ENCODE measurements around the gene TRAPPC10. TPM values are rescaled to one million over a fixed set of nuclear protein-coding genes. Genes with fewer than 3 reads are reported as not detected.

The TRAPPC10 gene
- total RNA-seq, 1 experiment from 2014 or later = 32.9 TPM

DNA sequence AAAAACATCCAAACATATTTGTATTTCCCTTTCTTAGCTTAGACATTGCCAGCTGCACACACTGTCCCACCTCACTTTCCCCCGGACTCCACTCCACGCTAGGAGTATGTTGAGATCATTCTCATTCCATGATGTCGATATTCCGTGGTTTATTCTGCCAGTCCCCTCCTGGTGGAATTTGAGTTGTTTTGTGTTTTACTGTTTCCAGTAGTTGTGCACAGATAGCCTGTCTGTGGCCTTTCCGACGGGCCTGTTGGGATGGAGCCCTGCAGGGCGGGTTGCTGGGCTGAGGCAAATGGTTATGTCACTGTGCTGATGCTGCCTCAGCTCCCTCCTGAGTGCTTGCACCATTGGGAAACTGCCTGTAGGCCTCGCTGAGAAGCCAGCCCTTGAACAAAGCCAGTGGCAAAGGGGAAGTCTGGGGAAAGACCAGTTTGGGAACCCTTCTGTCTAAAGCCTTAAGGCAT, 12.8 kb downstream of the TRAPPC10 start:
- Histone ChIP-seq H3K4me2 (ENCODE audit: insufficient read depth, insufficient read length, low read length) (no peak overlapping the region), H4K8ac (replicated peaks; ENCODE audit: insufficient read length, low read depth, low read length) (no peak overlapping the region), H2BK15ac (ENCODE audit: low read depth, low read length) (no peak overlapping the region), H3T11ph (ENCODE audit: low read length) (no peak overlapping the region), H4K5ac (ENCODE audit: insufficient read length, low read depth, low read length) (no peak overlapping the region), H3K27me3 (ENCODE audit: insufficient read depth, low read length) (no peaks in the 10 kb centered on the region), H3K4ac (ENCODE audit: low read depth, low read length) (no peak overlapping the region), H3K18ac (ENCODE audit: insufficient read length, low read depth, low read length) (no peak overlapping the region), H2AK5ac (ENCODE audit: insufficient read length, low read length) (no peak overlapping the region), H4K20me1 (ENCODE audit: control insufficient read depth, insufficient read depth, insufficient read length) (no peaks in the 10 kb centered on the region), H3K14ac (ENCODE audit: insufficient read depth, low read length) (no peak overlapping the region), H3K9me3 (ENCODE audit: control insufficient read depth, low read depth, low read length) (no peaks in the 10 kb centered on the region), H3K23me2 (ENCODE audit: insufficient read length, low read depth, low read length, poor library complexity, severe bottlenecking) (no peaks in the 10 kb centered on the region), H3K27ac (ENCODE audit: insufficient read length, low read depth, low read length) (no peak overlapping the region), H3K79me1 (ENCODE audit: insufficient read depth, low read depth, low read length, poor library complexity, severe bottlenecking) (peaks cover 13% of the 10 kb centered on the region), H3K4me1 (ENCODE audit: insufficient read depth, low read length) (peaks cover 3% of the 10 kb centered on the region; the same call in 1 of the 2 replicates), H4K91ac (ENCODE audit: insufficient read length, low read depth, low read length) (no peak overlapping the region), H2BK120ac (ENCODE audit: low read depth, low read length, poor library complexity, severe bottlenecking) (no peak overlapping the region), H3K79me2 (ENCODE audit: insufficient read depth, low read length) (peaks cover 48% of the 10 kb centered on the region; the same call in 1 of the 2 replicates), H2BK5ac (ENCODE audit: insufficient read length, low read length) (no peak overlapping the region), H2BK12ac (ENCODE audit: insufficient read length, low read depth, low read length) (no peak overlapping the region), H3K9ac (ENCODE audit: extremely low read depth, insufficient read length, low read length) (no peak overlapping the region), H3K23ac (ENCODE audit: insufficient read length, low read depth, low read length) (no peak overlapping the region), H3K56ac (ENCODE audit: insufficient read length, low read depth, low read length) (no peak overlapping the region), H2AFZ (ENCODE audit: low read length) (no peak overlapping the region), H2BK20ac (ENCODE audit: low read depth, low read length, poor library complexity, severe bottlenecking) (no peak overlapping the region)
- peak overlapping the region; percentile 0 to 50 (median 19); a peak in 3 of 7 replicates for H3K27ac Mint-ChIP-seq
- no CpG with 5 or more reads among the region's 8 CpGs for WGBS (ENCODE audit: extremely low coverage, insufficient read length, low lambda C conversion rate)
- TF ChIP-seq, protein P1, sequence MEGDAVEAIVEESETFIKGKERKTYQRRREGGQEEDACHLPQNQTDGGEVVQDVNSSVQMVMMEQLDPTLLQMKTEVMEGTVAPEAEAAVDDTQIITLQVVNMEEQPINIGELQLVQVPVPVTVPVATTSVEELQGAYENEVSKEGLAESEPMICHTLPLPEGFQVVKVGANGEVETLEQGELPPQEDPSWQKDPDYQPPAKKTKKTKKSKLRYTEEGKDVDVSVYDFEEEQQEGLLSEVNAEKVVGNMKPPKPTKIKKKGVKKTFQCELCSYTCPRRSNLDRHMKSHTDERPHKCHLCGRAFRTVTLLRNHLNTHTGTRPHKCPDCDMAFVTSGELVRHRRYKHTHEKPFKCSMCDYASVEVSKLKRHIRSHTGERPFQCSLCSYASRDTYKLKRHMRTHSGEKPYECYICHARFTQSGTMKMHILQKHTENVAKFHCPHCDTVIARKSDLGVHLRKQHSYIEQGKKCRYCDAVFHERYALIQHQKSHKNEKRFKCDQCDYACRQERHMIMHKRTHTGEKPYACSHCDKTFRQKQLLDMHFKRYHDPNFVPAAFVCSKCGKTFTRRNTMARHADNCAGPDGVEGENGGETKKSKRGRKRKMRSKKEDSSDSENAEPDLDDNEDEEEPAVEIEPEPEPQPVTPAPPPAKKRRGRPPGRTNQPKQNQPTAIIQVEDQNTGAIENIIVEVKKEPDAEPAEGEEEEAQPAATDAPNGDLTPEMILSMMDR (conservative IDR thresholded peaks at IDR 0.05) = no peak
- no peaks in the 10 kb centered on the region for H3K27me3 Mint-ChIP-seq (ENCODE audit: low read depth)
- H3K4me3 Mint-ChIP-seq = no peak overlapping the region
- no peak for DNase-seq
- H3K9me3 Mint-ChIP-seq = no peaks in the 10 kb centered on the region
- peaks cover 4 to 6% (median 4%) of the 10 kb centered on the region in 3 experiments; a peak in 3 of 7 replicates for H3K36me3 Mint-ChIP-seq (ENCODE audit: insufficient read depth in 1 of 3, low read depth in 3 of 3)
- H3K4me1 Mint-ChIP-seq = peaks cover 26 to 34% of the 10 kb centered on the region in 2 experiments

Data from H9 (cell line).